Vagina (tissue), 2 donors: ENCODE results near the gene REXO5. TPM values are rescaled to one million over a fixed set of nuclear protein-coding genes. Genes with fewer than 3 reads are reported as not detected.

Source experiments
- DNase-seq, 2 donors: peaks; one replicate each; pipeline ENCODE4 v3.0.0-alpha.2; 2017; ENCODE audit errors: extremely low spot score in 2 of 2
- H3K27ac ChIP-seq: fragments of 200-600 bp; sonication (generic); one replicate; pipeline ENCODE4 v1.5.1; 2019
- H3K27me3 ChIP-seq: fragments of 200-600 bp; sonication (generic); one replicate; pipeline ENCODE4 v1.5.1; 2019
- H3K36me3 ChIP-seq, 2 donors: fragments of 200-600 bp; sonication (generic); one replicate each; pipeline ENCODE4 v1.5.1; 2017 to 2019
- H3K4me1 ChIP-seq: fragments of 200-600 bp; sonication (generic); one replicate; pipeline ENCODE4 v1.5.1; 2019
- H3K4me3 ChIP-seq, 2 donors: fragments of 200-600 bp; sonication (generic); 1 replicate in 1 of 2; 2 replicates in 1 of 2; pipeline ENCODE4 v1.5.1; 2016 to 2019
- H3K9me3 ChIP-seq: fragments of 200-600 bp; sonication (generic); one replicate; pipeline ENCODE4 v1.5.1; 2019
- CTCF ChIP-seq, 3 experiments: fragments of 450-650 bp in 2 of 3; fragments of 200-600 bp in 1 of 3; sonication (generic) in 1 of 3; IDR thresholded peaks; one replicate each; pipeline ENCODE4 v1.5.1; 2017 to 2019; ENCODE audit warnings: antibody characterized with exemption in 3 of 3, mild to moderate bottlenecking in 2 of 3, moderate library complexity in 2 of 3
- POLR2A ChIP-seq, 2 donors: fragments of 450-650 bp; IDR thresholded peaks; one replicate each; pipeline ENCODE4 v1.6.1; 2017; ENCODE audit warnings: antibody characterized with exemption in 2 of 2, mild to moderate bottlenecking in 2 of 2, moderate library complexity in 2 of 2
- POLR2AphosphoS5 ChIP-seq, 2 donors: sonication (generic); formaldehyde crosslinking; IDR thresholded peaks; one replicate each; pipeline ENCODE4 v1.9.0; 2017; ENCODE audit warnings: antibody characterized with exemption in 2 of 2, mild to moderate bottlenecking in 2 of 2, low read depth in 1 of 2; ENCODE audit not compliant: insufficient read depth in 1 of 2
- intact Hi-C: fragments of 100-400 bp; cut with DNase I; formaldehyde crosslinking; loops from one replicate; pipeline ENCODE4 v1.15.1; 2023
- total RNA-seq: library from RNA; depleted of rRNA; stranded (reverse); fragments of >200 nt; gene quantifications from one replicate; pipeline ENCODE4 v1.2.3, GENCODE V29; 2016

Gene REXO5
- 3.7 TPM for total RNA-seq

GRCh38 chr16:20806168-20807050, at the start of gene REXO5, which contains the start of gene ERI2:
Gene REXO5 (plus strand): TSS chr16:20806527. CDS start chr16:20806954, 427 bp downstream.
Gene ERI2 (minus strand): TSS chr16:20806472. CDS start chr16:20806430, 42 bp downstream.
- Histone ChIP-seq H3K27me3 (no peaks in the 10 kb centered on the region), H3K36me3 (no peaks in the 10 kb centered on the region), H3K4me1 (peaks cover 11% of the 10 kb centered on the region), H3K27ac (peak within 1 kb of the TSS; percentile 93), H3K9me3 (no peaks in the 10 kb centered on the region), H3K4me3 (peak within 1 kb of the TSS; percentile 70 to 80)
- intact Hi-C loops: no loop called here
- DNase-seq: peak in 1 of 2 donors; percentile 92
- TF ChIP-seq POLR2A (IDR thresholded peaks at IDR 0.05) (no peak), CTCF (IDR thresholded peaks at IDR 0.05) (peak in 2 of 3 experiments; percentile 29 to 41), POLR2AphosphoS5 (IDR thresholded peaks at IDR 0.05; ENCODE audit: insufficient read depth in 1 of 2, low read depth in 1 of 2) (peak; percentile 81 to 89)

- no peak overlapping the region for H3K4me3 ChIP-seq
- DNase-seq: no peak
- H3K9me3 ChIP-seq: no peaks in the 10 kb centered on the region
- peaks cover 7% of the 10 kb centered on the region for H3K4me1 ChIP-seq
- no peaks in the 10 kb centered on the region for H3K27me3 ChIP-seq
- no peak for TF ChIP-seq CTCF (IDR thresholded peaks at IDR 0.05)
- TF ChIP-seq POLR2AphosphoS5 (IDR thresholded peaks at IDR 0.05; ENCODE audit: insufficient read depth in 1 of 2, low read depth in 1 of 2): no peak
- no peak for TF ChIP-seq POLR2A (IDR thresholded peaks at IDR 0.05)
- intact Hi-C loops: no loop called here
- H3K36me3 ChIP-seq: no peaks in the 10 kb centered on the region
- no peak overlapping the region for H3K27ac ChIP-seq
Observed at GRCh38 chr16:20760346-20760745, 46.0 kb upstream of the REXO5 start.

GRCh38 chr16:20761175-20761574, 45.2 kb upstream of the REXO5 start:
- TF ChIP-seq CTCF (IDR thresholded peaks at IDR 0.05) (no peak), POLR2A (IDR thresholded peaks at IDR 0.05) (no peak), POLR2AphosphoS5 (IDR thresholded peaks at IDR 0.05; ENCODE audit: insufficient read depth in 1 of 2, low read depth in 1 of 2) (no peak)
- no peak for DNase-seq
- intact Hi-C loops: no loop called here
- no peaks in the 10 kb centered on the region for H3K9me3 ChIP-seq
- peaks cover 7% of the 10 kb centered on the region for H3K4me1 ChIP-seq
- H3K27ac ChIP-seq: no peak overlapping the region
- H3K4me3 ChIP-seq: no peak overlapping the region
- H3K36me3 ChIP-seq: no peaks in the 10 kb centered on the region
- no peaks in the 10 kb centered on the region for H3K27me3 ChIP-seq

- H3K9me3 ChIP-seq: no peaks in the 10 kb centered on the region
- H3K27me3 ChIP-seq: no peaks in the 10 kb centered on the region
- no peak overlapping the region for H3K27ac ChIP-seq
- no peaks in the 10 kb centered on the region for H3K36me3 ChIP-seq
- peaks cover 7% of the 10 kb centered on the region for H3K4me1 ChIP-seq
- intact Hi-C loops: no loop called here
- no peak overlapping the region for H3K4me3 ChIP-seq
- DNase-seq: no peak
- TF ChIP-seq CTCF (IDR thresholded peaks at IDR 0.05): no peak
- TF ChIP-seq POLR2AphosphoS5 (IDR thresholded peaks at IDR 0.05; ENCODE audit: insufficient read depth in 1 of 2, low read depth in 1 of 2): no peak
- no peak for TF ChIP-seq POLR2A (IDR thresholded peaks at IDR 0.05)
Observed at GRCh38 chr16:20762404-20763123, 43.8 kb upstream of the REXO5 start.
